Erythroblast (primary cell): ENCODE measurements around the gene SPTBN1.
"Not testable (repeated sequence)": the region's sequence is repeated elsewhere in the genome, so short reads cannot be mapped to it uniquely, and the experiment has no call there.

ENCODE experiments used
- DNase-seq, 2 experiments: peaks; one replicate each; lab custom pipeline; 2025; lab: John Stamatoyannopoulos, UW
- GATA1 ChIP-seq: IDR thresholded peaks from 2 replicates; pipeline ENCODE4 v1.6.1; 2011; ENCODE audit warnings: low read depth, mild to moderate bottlenecking, control low read depth, low read length, moderate library complexity
- POLR2A ChIP-seq: IDR thresholded peaks from 2 replicates; pipeline ENCODE4 v1.6.1; 2011; ENCODE audit warnings: mild to moderate bottlenecking, low read length

Gene SPTBN1

GRCh38 chr2:54675738-54676137 is 219.6 kb downstream of the SPTBN1 start:
- no peak for TF ChIP-seq GATA1
- TF ChIP-seq POLR2A = no peak

GRCh38 chr2:54676656-54677055 is 220.5 kb downstream of the SPTBN1 start:
- no peak for TF ChIP-seq POLR2A
- no peak for TF ChIP-seq GATA1
- DNase-seq = no peak

More at GRCh38 chr2:54675738-54676137, 219.6 kb downstream of the SPTBN1 start:
- no peak for DNase-seq

GRCh38 chr2:54677476-54678265 is 221.5 kb downstream of the SPTBN1 start:
- TF ChIP-seq POLR2A (no peak), GATA1 (no peak)
- DNase-seq = no peak

GRCh38 chr2:54678719-54679118 is 222.6 kb downstream of the SPTBN1 start:
- no peak for DNase-seq
- TF ChIP-seq GATA1 = no peak
- no peak for TF ChIP-seq POLR2A

GRCh38 chr2:54680397-54681041 is 224.4 kb downstream of the SPTBN1 start:
- TF ChIP-seq GATA1 (no peak), POLR2A (no peak)
- no peak for DNase-seq

- DNase-seq = no peak
- TF ChIP-seq POLR2A = no peak
- no peak for TF ChIP-seq GATA1
Observed at GRCh38 chr2:54681416-54681815, 225.3 kb downstream of the SPTBN1 start.

- TF ChIP-seq GATA1 (no peak), POLR2A (no peak)
- DNase-seq = no peak
Observed at GRCh38 chr2:54683596-54683995, 227.5 kb downstream of the SPTBN1 start.

- no peak for TF ChIP-seq POLR2A
- TF ChIP-seq GATA1 = no peak
- no peak for DNase-seq
Observed at GRCh38 chr2:54685263-54685775, 229.2 kb downstream of the SPTBN1 start.

GRCh38 chr2:54687595-54688152 is 231.5 kb downstream of the SPTBN1 start:
- no peak for TF ChIP-seq GATA1
- no peak for TF ChIP-seq POLR2A
- DNase-seq = no peak

- no peak for TF ChIP-seq GATA1
- no peak for TF ChIP-seq POLR2A
- peak in 1 of 2 experiments; percentile 5 for DNase-seq
Observed at GRCh38 chr2:54691445-54692135, 235.5 kb downstream of the SPTBN1 start.

GRCh38 chr2:54692556-54692955 is 236.4 kb downstream of the SPTBN1 start:
- DNase-seq = no peak
- TF ChIP-seq GATA1 (no peak), POLR2A (no peak)

GRCh38 chr2:54695378-54695777 is 239.3 kb downstream of the SPTBN1 start:
- DNase-seq = no peak
- TF ChIP-seq POLR2A (no peak), GATA1 (no peak)

- TF ChIP-seq POLR2A = no peak
- TF ChIP-seq GATA1 = no peak
- DNase-seq = no peak
Observed at GRCh38 chr2:54697934-54698333, 241.8 kb downstream of the SPTBN1 start.

- not testable (repeated sequence) for DNase-seq
Observed at GRCh38 chr2:54698926-54699325, 242.8 kb downstream of the SPTBN1 start.
